Measurements from ENCODE around the gene PARP12. TPM values are rescaled to one million over a fixed set of nuclear protein-coding genes. Genes with fewer than 3 reads are reported as not detected.

The PARP12 gene
- total and polyA plus RNA-seq, 2 of the 13 experiments (the other 11 are each of a cell fraction or from before 2014, with no cell fraction given): 15.5 to 35.2 TPM

GRCh38 chr7:140062528-140063299 lies at the start of gene PARP12 (continued):
- TF ChIP-seq ZNF770 (CRISPR knock-in tag; IDR thresholded peaks at IDR 0.05): 0 out of 2 replicates have a peak, but pooled peaks have one; percentile 31
- no peak for TF ChIP-seq ZNF740 (CRISPR knock-in tag; IDR thresholded peaks at IDR 0.05)
- TF ChIP-seq RARA (CRISPR knock-in tag; IDR thresholded peaks at IDR 0.05): 0 out of 2 replicates have a peak, but pooled peaks have one; percentile 35
- TF ChIP-seq STAT5B (CRISPR knock-in tag; IDR thresholded peaks at IDR 0.05): no peak
- no peak for TF ChIP-seq ZNF546 (CRISPR knock-in tag; conservative IDR thresholded peaks at IDR 0.05)
- no peak for TF ChIP-seq ZNF609 (CRISPR knock-in tag; IDR thresholded peaks at IDR 0.05; ENCODE audit: borderline replicate concordance)
- no peak for TF ChIP-seq SNAPC2 (CRISPR knock-in tag; IDR thresholded peaks at IDR 0.05)
- TF ChIP-seq FOXP1 (IDR thresholded peaks at IDR 0.05): no peak
- TF ChIP-seq FOXP1 (CRISPR knock-in tag; IDR thresholded peaks at IDR 0.05): no peak
- TF ChIP-seq ZNF264 (CRISPR knock-in tag; IDR thresholded peaks at IDR 0.05): peak; percentile 27; the same call in 1 of the 2 replicates
- TF ChIP-seq ZFP36L1 (CRISPR knock-in tag; IDR thresholded peaks at IDR 0.05): no peak
- no peak for TF ChIP-seq HOXD1 (CRISPR knock-in tag; IDR thresholded peaks at IDR 0.05)
- no peak for TF ChIP-seq RNF219 (CRISPR knock-in tag; IDR thresholded peaks at IDR 0.05)
- TF ChIP-seq ZNF704 (CRISPR knock-in tag; IDR thresholded peaks at IDR 0.05; ENCODE audit: borderline replicate concordance): no peak; the same call in 1 of the 2 replicates
- no peak for TF ChIP-seq BCLAF1 (IDR thresholded peaks at IDR 0.05)
